ENCODE data around the gene SERPINH1. TPM values are rescaled to one million over a fixed set of nuclear protein-coding genes. Genes with fewer than 3 reads are reported as not detected.

The SERPINH1 gene
- total RNA-seq, 1 donor from 2014 or later: 229 TPM

DNA sequence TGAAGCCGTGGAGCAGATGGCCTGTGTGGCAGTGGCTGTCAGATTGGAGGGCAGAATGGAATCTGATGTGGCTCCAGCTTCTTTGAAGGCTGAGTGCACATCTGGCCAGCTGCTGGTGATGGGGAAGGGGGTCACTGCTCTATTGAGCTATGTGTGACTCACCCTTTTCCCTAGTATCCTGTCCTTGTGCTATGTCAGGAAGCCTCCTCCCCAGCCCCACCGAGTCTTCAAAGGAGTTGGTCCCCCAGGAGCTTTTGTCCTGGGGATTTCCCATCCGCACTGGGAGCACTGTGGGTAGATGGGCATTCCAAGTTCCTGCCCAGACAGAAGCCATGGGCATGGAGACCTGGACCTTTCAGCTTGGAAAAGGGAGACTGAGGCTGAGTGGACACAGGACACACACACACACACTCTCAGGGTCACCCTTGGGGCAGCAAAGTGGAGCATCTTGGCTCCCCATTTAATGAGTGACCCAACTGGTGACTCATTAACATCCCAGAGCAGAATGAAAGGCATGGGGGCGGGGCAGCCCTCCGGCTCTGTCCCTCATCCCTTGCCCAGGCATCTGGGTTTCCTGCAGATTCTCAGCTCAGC lies 3.3 kb downstream of the SERPINH1 start:
- DNase-seq (ENCODE audit: extremely low spot score, unreplicated experiment): no peak

DNA sequence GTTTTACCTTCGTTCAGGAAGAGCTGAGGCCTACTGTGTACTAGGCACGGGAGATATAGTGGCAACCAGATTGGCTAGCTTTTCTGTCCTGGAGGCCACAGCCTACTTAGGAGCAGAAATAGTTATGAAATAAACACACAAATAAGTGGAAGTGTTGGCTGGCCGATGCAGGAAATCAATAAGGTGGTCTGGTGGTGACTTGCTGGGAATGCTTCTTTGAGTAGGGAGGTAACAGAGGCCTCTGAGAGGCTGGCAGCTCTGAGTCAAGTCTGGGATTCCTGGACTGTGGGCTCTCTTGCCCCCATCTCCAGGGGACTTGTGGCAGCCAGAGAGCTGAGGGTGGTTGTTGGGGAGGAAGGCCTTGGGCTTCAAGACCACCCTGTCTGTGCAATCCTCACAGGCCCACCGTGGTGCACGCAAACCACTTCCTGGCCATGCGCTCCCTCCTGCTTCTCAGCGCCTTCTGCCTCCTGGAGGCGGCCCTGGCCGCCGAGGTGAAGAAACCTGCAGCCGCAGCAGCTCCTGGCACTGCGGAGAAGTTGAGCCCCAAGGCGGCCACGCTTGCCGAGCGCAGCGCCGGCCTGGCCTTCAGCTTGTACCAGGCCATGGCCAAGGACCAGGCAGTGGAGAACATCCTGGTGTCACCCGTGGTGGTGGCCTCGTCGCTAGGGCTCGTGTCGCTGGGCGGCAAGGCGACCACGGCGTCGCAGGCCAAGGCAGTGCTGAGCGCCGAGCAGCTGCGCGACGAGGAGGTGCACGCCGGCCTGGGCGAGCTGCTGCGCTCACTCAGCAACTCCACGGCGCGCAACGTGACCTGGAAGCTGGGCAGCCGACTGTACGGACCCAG lies 4.1 kb downstream of the SERPINH1 start:
- Mint-ChIP-seq H3K4me3 (peak overlapping the region; percentile 58), H3K9me3 (no peaks in the 10 kb centered on the region), H3K27ac (peak overlapping the region; percentile 57), H3K4me1 (ENCODE audit: unreplicated experiment) (peaks cover 19% of the 10 kb centered on the region), H3K27me3 (no peaks in the 10 kb centered on the region), H3K36me3 (peaks cover 15% of the 10 kb centered on the region)
- DNase-seq (ENCODE audit: extremely low spot score, unreplicated experiment): no peak
- TF ChIP-seq, protein P1, sequence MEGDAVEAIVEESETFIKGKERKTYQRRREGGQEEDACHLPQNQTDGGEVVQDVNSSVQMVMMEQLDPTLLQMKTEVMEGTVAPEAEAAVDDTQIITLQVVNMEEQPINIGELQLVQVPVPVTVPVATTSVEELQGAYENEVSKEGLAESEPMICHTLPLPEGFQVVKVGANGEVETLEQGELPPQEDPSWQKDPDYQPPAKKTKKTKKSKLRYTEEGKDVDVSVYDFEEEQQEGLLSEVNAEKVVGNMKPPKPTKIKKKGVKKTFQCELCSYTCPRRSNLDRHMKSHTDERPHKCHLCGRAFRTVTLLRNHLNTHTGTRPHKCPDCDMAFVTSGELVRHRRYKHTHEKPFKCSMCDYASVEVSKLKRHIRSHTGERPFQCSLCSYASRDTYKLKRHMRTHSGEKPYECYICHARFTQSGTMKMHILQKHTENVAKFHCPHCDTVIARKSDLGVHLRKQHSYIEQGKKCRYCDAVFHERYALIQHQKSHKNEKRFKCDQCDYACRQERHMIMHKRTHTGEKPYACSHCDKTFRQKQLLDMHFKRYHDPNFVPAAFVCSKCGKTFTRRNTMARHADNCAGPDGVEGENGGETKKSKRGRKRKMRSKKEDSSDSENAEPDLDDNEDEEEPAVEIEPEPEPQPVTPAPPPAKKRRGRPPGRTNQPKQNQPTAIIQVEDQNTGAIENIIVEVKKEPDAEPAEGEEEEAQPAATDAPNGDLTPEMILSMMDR (conservative IDR thresholded peaks at IDR 0.05): no peak

More for the DNA sequence above, 3.3 kb downstream of the SERPINH1 start:
- no peaks in the 10 kb centered on the region for H3K27me3 Mint-ChIP-seq
- no peaks in the 10 kb centered on the region for H3K9me3 Mint-ChIP-seq
- peaks cover 25% of the 10 kb centered on the region for H3K4me1 Mint-ChIP-seq (ENCODE audit: unreplicated experiment)
- peaks cover 10% of the 10 kb centered on the region for H3K36me3 Mint-ChIP-seq
- TF ChIP-seq, protein P1 (conservative IDR thresholded peaks at IDR 0.05): no peak
- peak overlapping the region; percentile 100 for H3K4me3 Mint-ChIP-seq
- H3K27ac Mint-ChIP-seq: peak overlapping the region; percentile 57

DNA sequence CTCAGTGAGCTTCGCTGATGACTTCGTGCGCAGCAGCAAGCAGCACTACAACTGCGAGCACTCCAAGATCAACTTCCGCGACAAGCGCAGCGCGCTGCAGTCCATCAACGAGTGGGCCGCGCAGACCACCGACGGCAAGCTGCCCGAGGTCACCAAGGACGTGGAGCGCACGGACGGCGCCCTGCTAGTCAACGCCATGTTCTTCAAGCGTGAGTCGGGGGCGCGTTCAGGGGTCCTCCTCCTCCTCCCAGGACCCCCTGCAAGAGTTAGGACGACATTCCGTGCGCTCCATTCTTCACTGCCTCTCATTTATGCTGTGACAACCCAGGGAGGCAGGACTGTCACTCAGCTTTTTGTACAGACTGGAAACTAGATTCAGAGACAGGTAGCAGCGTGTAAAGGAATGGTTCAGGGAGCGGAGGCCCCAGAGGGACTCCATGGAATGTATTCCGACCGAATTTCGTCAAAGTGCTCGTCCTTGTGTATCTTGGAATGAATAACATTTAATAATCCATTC lies 4.8 kb downstream of the SERPINH1 start:
- Mint-ChIP-seq H3K36me3 (peaks cover 15% of the 10 kb centered on the region), H3K9me3 (no peaks in the 10 kb centered on the region)

DNA sequence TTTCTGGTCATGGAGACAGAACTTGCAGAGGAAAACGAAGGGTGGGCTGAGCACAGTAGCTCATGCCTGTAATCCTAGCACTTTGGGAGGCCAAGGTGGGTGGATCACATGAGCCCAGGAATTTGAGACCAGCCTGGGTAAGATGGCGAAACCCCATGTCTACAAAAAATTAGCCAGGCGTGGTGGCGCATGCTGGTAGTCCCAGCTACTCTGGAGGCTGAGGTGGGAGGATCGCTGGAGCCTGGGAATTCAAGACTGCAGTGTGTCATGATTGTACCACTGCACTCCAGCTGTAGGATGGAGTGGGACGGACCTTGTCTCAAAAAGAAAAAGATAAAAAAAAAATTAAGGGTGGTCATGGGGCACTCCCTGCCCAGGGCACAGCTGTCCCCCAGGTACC lies 5.9 kb downstream of the SERPINH1 start:
- Mint-ChIP-seq H3K36me3 (peaks cover 22% of the 10 kb centered on the region), H3K9me3 (no peaks in the 10 kb centered on the region), H3K27ac (no peak overlapping the region), H3K4me1 (ENCODE audit: unreplicated experiment) (peaks cover 12% of the 10 kb centered on the region), H3K27me3 (no peaks in the 10 kb centered on the region), H3K4me3 (no peak overlapping the region)
- TF ChIP-seq, protein P1 (conservative IDR thresholded peaks at IDR 0.05): no peak
- no peak for DNase-seq (ENCODE audit: extremely low spot score, unreplicated experiment)

More for the DNA sequence above, 4.8 kb downstream of the SERPINH1 start:
- peaks cover 19% of the 10 kb centered on the region for H3K4me1 Mint-ChIP-seq (ENCODE audit: unreplicated experiment)
- no peak for DNase-seq (ENCODE audit: extremely low spot score, unreplicated experiment)
- TF ChIP-seq, protein P1 (conservative IDR thresholded peaks at IDR 0.05): no peak
- no peak overlapping the region for H3K4me3 Mint-ChIP-seq
- no peaks in the 10 kb centered on the region for H3K27me3 Mint-ChIP-seq
- H3K27ac Mint-ChIP-seq: no peak overlapping the region

DNA sequence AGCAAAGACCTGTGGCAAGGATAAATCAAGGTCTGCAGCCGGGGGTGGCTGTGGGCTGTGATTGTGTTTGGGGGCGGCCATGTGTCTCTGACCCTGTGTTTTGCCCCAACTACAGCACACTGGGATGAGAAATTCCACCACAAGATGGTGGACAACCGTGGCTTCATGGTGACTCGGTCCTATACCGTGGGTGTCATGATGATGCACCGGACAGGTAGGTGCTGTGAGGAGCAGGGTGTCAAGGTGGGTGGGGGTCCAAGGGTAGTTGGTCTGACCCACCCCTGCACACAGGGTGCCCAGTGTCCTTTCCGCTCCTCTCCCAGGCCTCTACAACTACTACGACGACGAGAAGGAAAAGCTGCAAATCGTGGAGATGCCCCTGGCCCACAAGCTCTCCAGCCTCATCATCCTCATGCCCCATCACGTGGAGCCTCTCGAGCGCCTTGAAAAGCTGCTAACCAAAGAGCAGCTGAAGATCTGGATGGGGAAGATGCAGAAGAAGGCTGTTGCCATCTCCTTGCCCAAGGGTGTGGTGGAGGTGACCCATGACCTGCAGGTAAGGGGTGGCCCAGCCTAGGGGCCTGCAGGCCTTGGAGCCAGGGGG lies 6.7 kb downstream of the SERPINH1 start:
- no peak for DNase-seq (ENCODE audit: extremely low spot score, unreplicated experiment)
- TF ChIP-seq, protein P1 (conservative IDR thresholded peaks at IDR 0.05): no peak
- H3K4me3 Mint-ChIP-seq: no peak overlapping the region
- H3K27me3 Mint-ChIP-seq: no peaks in the 10 kb centered on the region
- no peak overlapping the region for H3K27ac Mint-ChIP-seq
- no peaks in the 10 kb centered on the region for H3K9me3 Mint-ChIP-seq
- peaks cover 24% of the 10 kb centered on the region for H3K36me3 Mint-ChIP-seq
- peaks cover 12% of the 10 kb centered on the region for H3K4me1 Mint-ChIP-seq (ENCODE audit: unreplicated experiment)
